D341Med (cell line): ENCODE measurements around the gene RAB3GAP1.

Experiments
- DNase-seq: peaks from one replicate; pipeline ENCODE4 v3.0.0; 2012; ENCODE audit warnings: low spot score

The RAB3GAP1 gene

GRCh38 chr2:135164431-135164830, 112.3 kb downstream of the RAB3GAP1 start:
- DNase-seq, result no peak

GRCh38 chr2:135167273-135167672, 115.2 kb downstream of the RAB3GAP1 start:
- DNase-seq, result no peak

GRCh38 chr2:135168204-135168856, 116.2 kb downstream of the RAB3GAP1 start:
- DNase-seq, result no peak

- DNase-seq, result no peak
Observed at GRCh38 chr2:135169900-135170753, 118.0 kb downstream of the RAB3GAP1 start.

GRCh38 chr2:135174049-135174809, 122.1 kb downstream of the RAB3GAP1 start:
- DNase-seq, result no peak

GRCh38 chr2:135174810-135175093, 122.7 kb downstream of the RAB3GAP1 start:
- DNase-seq, result no peak

GRCh38 chr2:135175177-135175576, 123.1 kb downstream of the RAB3GAP1 start:
- no peak for DNase-seq

- DNase-seq, result no peak
Observed at GRCh38 chr2:135179689-135180088, 127.6 kb downstream of the RAB3GAP1 start.

- no peak for DNase-seq
Observed at GRCh38 chr2:135182190-135182589, 130.1 kb downstream of the RAB3GAP1 start.

GRCh38 chr2:135182601-135183000, 130.5 kb downstream of the RAB3GAP1 start:
- no peak for DNase-seq

GRCh38 chr2:135183822-135184221, 131.7 kb downstream of the RAB3GAP1 start:
- DNase-seq, result no peak

- DNase-seq, result no peak
Observed at GRCh38 chr2:135186054-135186453, 134.0 kb downstream of the RAB3GAP1 start.

GRCh38 chr2:135187270-135187669, 135.2 kb downstream of the RAB3GAP1 start:
- no peak for DNase-seq

- no peak for DNase-seq
Observed at GRCh38 chr2:135189148-135189547, 137.1 kb downstream of the RAB3GAP1 start.

- no peak for DNase-seq
Observed at GRCh38 chr2:135190799-135191198, 138.7 kb downstream of the RAB3GAP1 start.

- no peak for DNase-seq
Observed at GRCh38 chr2:135198481-135198880, 146.4 kb downstream of the RAB3GAP1 start.

- no peak for DNase-seq
Observed at GRCh38 chr2:135202751-135203150, 150.7 kb downstream of the RAB3GAP1 start.

- no peak for DNase-seq
Observed at GRCh38 chr2:135203944-135204343, 151.9 kb downstream of the RAB3GAP1 start.

GRCh38 chr2:135208016-135208415, 155.9 kb downstream of the RAB3GAP1 start:
- DNase-seq, result no peak

- no peak for DNase-seq
Observed at GRCh38 chr2:135212757-135213156, 160.7 kb downstream of the RAB3GAP1 start.

GRCh38 chr2:135218426-135218825, 166.3 kb downstream of the RAB3GAP1 start:
- no peak for DNase-seq

- no peak for DNase-seq
Observed at GRCh38 chr2:135219226-135219625, 167.1 kb downstream of the RAB3GAP1 start.
